NT2/D1 (cell line): ENCODE results near the gene LRRC4C.
A peak's percentile ranks its signal among the peaks of the same experiment; 100 is the strongest.
"Not testable (repeated sequence)": the region's sequence is repeated elsewhere in the genome, so short reads cannot be mapped to it uniquely, and the experiment has no call there.

ENCODE experiments used
- DNase-seq: peaks from one replicate; pipeline ENCODE4 v3.0.0-alpha.2; 2011; ENCODE audit warnings: low read depth, low spot score
- H3K27me3 ChIP-seq: 2 replicates; pipeline ENCODE4 v1.6.0; 2011; ENCODE audit warnings: mild to moderate bottlenecking; ENCODE audit not compliant: insufficient read length, insufficient read depth
- H3K36me3 ChIP-seq: 2 replicates; pipeline ENCODE4 v1.6.1; 2011; ENCODE audit warnings: mild to moderate bottlenecking, low read length, mixed read lengths; ENCODE audit not compliant: insufficient read depth, insufficient read length
- H3K4me1 ChIP-seq: 2 replicates; pipeline ENCODE4 v1.5.1; 2011; ENCODE audit not compliant: insufficient read depth, insufficient read length
- H3K4me3 ChIP-seq: 2 replicates; pipeline ENCODE4 v1.5.1; 2011; ENCODE audit warnings: low read depth; ENCODE audit not compliant: insufficient read length
- H3K9ac ChIP-seq: 2 replicates; pipeline ENCODE4 v1.6.0; 2011; ENCODE audit warnings: low read depth; ENCODE audit not compliant: insufficient read length
- H3K9me3 ChIP-seq: 2 replicates; pipeline ENCODE4 v1.5.1; 2011; ENCODE audit warnings: mild to moderate bottlenecking, low read length; ENCODE audit not compliant: insufficient read depth
- SUZ12 ChIP-seq: IDR thresholded peaks from 2 replicates; pipeline ENCODE4 v1.6.1; 2011; ENCODE audit not compliant: insufficient read length, insufficient read depth; ENCODE audit errors: extremely low read depth
- YY1 ChIP-seq: IDR thresholded peaks from 2 replicates; pipeline ENCODE4 v1.6.1; 2011; ENCODE audit not compliant: insufficient read length, insufficient read depth
- ZNF274 ChIP-seq: IDR thresholded peaks from 2 replicates; pipeline ENCODE4 v1.6.1; 2011; ENCODE audit warnings: mild to moderate bottlenecking, low read depth, low read length

LRRC4C gene

GRCh38 chr11:40567392-40567791 is 892.1 kb downstream of the LRRC4C start:
- no peak for TF ChIP-seq SUZ12
- TF ChIP-seq ZNF274: no peak
- no peak for TF ChIP-seq YY1
- DNase-seq: no peak
- H3K27me3 ChIP-seq: no peaks in the 10 kb centered on the region
- no peaks in the 10 kb centered on the region for H3K36me3 ChIP-seq
- H3K9me3 ChIP-seq: no peaks in the 10 kb centered on the region
- H3K4me3 ChIP-seq: no peak overlapping the region
- no peak overlapping the region for H3K9ac ChIP-seq
- no peaks in the 10 kb centered on the region for H3K4me1 ChIP-seq

GRCh38 chr11:40544162-40544561 is 915.3 kb downstream of the LRRC4C start:
- TF ChIP-seq ZNF274 (no peak), SUZ12 (no peak), YY1 (no peak)
- Histone ChIP-seq H3K36me3 (no peaks in the 10 kb centered on the region), H3K9me3 (no peaks in the 10 kb centered on the region), H3K4me3 (no peak overlapping the region), H3K27me3 (no peaks in the 10 kb centered on the region), H3K9ac (no peak overlapping the region), H3K4me1 (no peaks in the 10 kb centered on the region)
- DNase-seq: no peak

GRCh38 chr11:40542821-40543220 is 916.6 kb downstream of the LRRC4C start:
- Histone ChIP-seq H3K9me3 (no peaks in the 10 kb centered on the region), H3K4me1 (no peaks in the 10 kb centered on the region), H3K27me3 (no peaks in the 10 kb centered on the region), H3K36me3 (no peaks in the 10 kb centered on the region), H3K9ac (no peak overlapping the region), H3K4me3 (no peak overlapping the region)
- no peak for DNase-seq
- TF ChIP-seq YY1: no peak
- no peak for TF ChIP-seq SUZ12
- no peak for TF ChIP-seq ZNF274

GRCh38 chr11:40537734-40538133 is 921.7 kb downstream of the LRRC4C start:
- no peaks in the 10 kb centered on the region for H3K4me1 ChIP-seq
- H3K9me3 ChIP-seq: no peaks in the 10 kb centered on the region
- no peak overlapping the region for H3K9ac ChIP-seq
- H3K36me3 ChIP-seq: no peaks in the 10 kb centered on the region
- no peak for TF ChIP-seq SUZ12
- no peak for TF ChIP-seq ZNF274
- TF ChIP-seq YY1: no peak
- no peaks in the 10 kb centered on the region for H3K27me3 ChIP-seq
- H3K4me3 ChIP-seq: no peak overlapping the region
- DNase-seq: peak; percentile 11

- not testable (repeated sequence) for H3K36me3 ChIP-seq, H3K27me3 ChIP-seq, DNase-seq, H3K4me3 ChIP-seq, H3K9me3 ChIP-seq, H3K4me1 ChIP-seq, H3K9ac ChIP-seq
Measured at GRCh38 chr11:40522080-40522479, 937.4 kb downstream of the LRRC4C start.

- Histone ChIP-seq H3K36me3 (no peaks in the 10 kb centered on the region), H3K4me3 (no peak overlapping the region)
- no peak for DNase-seq
Measured at GRCh38 chr11:40517122-40517521, 942.3 kb downstream of the LRRC4C start.

GRCh38 chr11:40514124-40514523 is 945.3 kb downstream of the LRRC4C start:
- H3K36me3 ChIP-seq: no peaks in the 10 kb centered on the region
- no peak overlapping the region for H3K9ac ChIP-seq
- TF ChIP-seq SUZ12: no peak
- TF ChIP-seq ZNF274: no peak
- TF ChIP-seq YY1: no peak
- no peaks in the 10 kb centered on the region for H3K4me1 ChIP-seq
- no peaks in the 10 kb centered on the region for H3K9me3 ChIP-seq
- no peak overlapping the region for H3K4me3 ChIP-seq
- no peaks in the 10 kb centered on the region for H3K27me3 ChIP-seq
- no peak for DNase-seq

More at GRCh38 chr11:40517122-40517521, 942.3 kb downstream of the LRRC4C start:
- no peaks in the 10 kb centered on the region for H3K9me3 ChIP-seq
- no peak overlapping the region for H3K9ac ChIP-seq
- TF ChIP-seq ZNF274: no peak
- no peaks in the 10 kb centered on the region for H3K4me1 ChIP-seq
- no peaks in the 10 kb centered on the region for H3K27me3 ChIP-seq

- Histone ChIP-seq H3K9ac (no peak overlapping the region), H3K9me3 (no peaks in the 10 kb centered on the region), H3K4me1 (no peaks in the 10 kb centered on the region), H3K36me3 (no peaks in the 10 kb centered on the region), H3K27me3 (no peaks in the 10 kb centered on the region), H3K4me3 (no peak overlapping the region)
- TF ChIP-seq SUZ12 (no peak), ZNF274 (no peak), YY1 (no peak)
- no peak for DNase-seq
Measured at GRCh38 chr11:40513281-40513680, 946.2 kb downstream of the LRRC4C start.
